Heart right ventricle (tissue), 16 donors: ENCODE measurements around the gene TWF2. TPM values are rescaled to one million over a fixed set of nuclear protein-coding genes. Genes with fewer than 3 reads are reported as not detected.

Source experiments
- ATAC-seq, 8 donors: fragments of 200-7000 bp; cut with Tn5 transposase; one replicate each; pipeline ENCODE4 v1.9.1; 2020; ENCODE audit warnings: mild to moderate bottlenecking in 8 of 8, moderate library complexity in 8 of 8, moderate number of reproducible peaks in 1 of 8
- DNase-seq, 2 donors: peaks; one replicate each; pipeline ENCODE4 v3.0.0-alpha.2; 2020
- H3K27ac ChIP-seq, 10 donors: fragments of 200-600 bp; sonication (generic) in 2 of 10; one replicate each; pipeline versions ENCODE4 v1.5.0 to v1.8.0; 2020 to 2022; ENCODE audit warnings: mild to moderate bottlenecking in 3 of 10
- H3K27me3 ChIP-seq, 7 donors: fragments of 200-600 bp; one replicate each; pipeline ENCODE4 v1.8.0; 2021 to 2022; ENCODE audit warnings: mild to moderate bottlenecking in 2 of 7
- H3K36me3 ChIP-seq, 9 donors: fragments of 200-600 bp; sonication (generic) in 1 of 9; one replicate each; pipeline versions ENCODE4 v1.5.0 to v1.8.0; 2020 to 2022; ENCODE audit warnings: mild to moderate bottlenecking in 2 of 9
- H3K4me1 ChIP-seq, 9 donors: fragments of 200-600 bp; sonication (generic) in 1 of 9; one replicate each; pipeline versions ENCODE4 v1.5.0 to v1.8.0; 2020 to 2022; ENCODE audit warnings: mild to moderate bottlenecking in 4 of 9
- H3K4me3 ChIP-seq, 10 donors: fragments of 200-600 bp; sonication (generic) in 2 of 10; one replicate each; pipeline versions ENCODE4 v1.5.0 to v1.8.0; 2020 to 2022; ENCODE audit warnings: mild to moderate bottlenecking in 7 of 10, moderate library complexity in 2 of 10
- H3K9me3 ChIP-seq, 11 donors: fragments of 200-600 bp in 10 of 11; sonication (generic) in 2 of 11; one replicate each; pipeline versions ENCODE4 v1.5.0 to v1.8.0; 2013 to 2022; ENCODE audit warnings: mild to moderate bottlenecking in 2 of 11, control low read depth in 1 of 11, moderate library complexity in 1 of 11
- CTCF ChIP-seq, 9 donors: fragments of 200-600 bp; sonication (generic) in 2 of 9; IDR thresholded peaks; one replicate each; pipeline versions ENCODE4 v1.5.0 to v1.8.0; 2021 to 2022; ENCODE audit warnings: antibody characterized with exemption in 9 of 9, mild to moderate bottlenecking in 5 of 9, moderate library complexity in 1 of 9
- WGBS, 2 donors: extraction: QIAGEN DNeasy Blood & Tissue Kit; methylation state at CpG; one replicate each; pipeline ENCODE4 v1.1.7; 2013; ENCODE audit warnings: inconsistent platforms in 1 of 2; 5-methylcytosine and 5-hydroxymethylcytosine counted together
- intact Hi-C, 10 donors: fragments of 100-400 bp; cut with DNase I; formaldehyde crosslinking; loops; one replicate each; pipeline versions ENCODE4 v1.11.1 to v1.14.2; 2022
- polyA plus RNA-seq, 2 donors: library from polyadenylated mRNA; stranded (reverse); fragments of 200-250 nt; gene quantifications; one replicate each; pipeline ENCODE4 v1.2.3, GENCODE V29; 2013
- total RNA-seq, 10 donors: library from RNA; stranded (reverse); fragmentation: NEBNext Ultra II Directional in 3 of 10; extraction: Animal tissue kit (Norgen Biotek cat#: 25700) in 3 of 10; gene quantifications; one replicate each; pipeline versions ENCODE4 v1.2.1 to v1.2.4, GENCODE V29; 2021 to 2023
- donor health status: Arrhythmogenic right ventricular cardiomyopathy.
- donor health status: ischemic (EF 13 %, LVEDD 7.1; RV severe dilation, severe dysfunction).
- donor health status: healthy with polysubstance abuse.
- donor health status: DM: no; HTN: yes; CAD: no.
- donor health status: DM: no; HTN: no; CAD: no.
- donor health status: ischemic (EF 25% LVEDD 6.9; RV normal size, moderate dysfunction).
- donor health status: ischemic (EF 25% LVEDD 5.7; RV mildly dilated, moderate dysfunction).
- donor health status: healthy.
- donor health status: DM: yes; HTN: yes; CAD: no.
- donor health status: Ischemic cardiomyopathy.
- donor health status: ischemic (EF 35%, LVEDD 5.7; RV mildly dilated, moderate dysfunction).
- donor health status: nonischemic (EF 11% LVEDD 7.7; RV severe dilation, severe dysfunction).
- donor health status: DM: yes; HTN: yes; CAD: no.
- donor health status: PGD.
- donor health status: ischemic (EF 29% LVEDD 5.4; RV normal size, mild dysfunction).
- donor health status: nonischemic (EF 23%, LVEDD 6.1; RV moderate dilation, normal function).

TWF2 gene
- total and polyA plus RNA-seq, 12 donors: 44.7 to 148 (median 96.0) TPM

- DNase-seq: no peak
- WGBS, 2 donors: 91 to 95% methylated on average over 10 of the region's 10 CpGs
- no peak for ATAC-seq
- peak overlapping the region in 1 of 10 donors; percentile 97 for H3K27ac ChIP-seq
- peaks cover 0 to 5% (median 0%) of the 10 kb centered on the region in 11 donors for H3K9me3 ChIP-seq
- peaks cover 7 to 73% (median 17%) of the 10 kb centered on the region in 9 donors for H3K4me1 ChIP-seq
- TF ChIP-seq CTCF (IDR thresholded peaks at IDR 0.05): no peak
- no peaks in the 10 kb centered on the region for H3K27me3 ChIP-seq
- peaks cover 0 to 55% (median 6%) of the 10 kb centered on the region in 9 donors for H3K36me3 ChIP-seq
- intact Hi-C loops: no loop called here
- no peak overlapping the region for H3K4me3 ChIP-seq
Measured at GRCh38 chr3:52248165-52248541, 9.2 kb upstream of the TWF2 start.

- no peak for TF ChIP-seq CTCF (IDR thresholded peaks at IDR 0.05)
- 95 to 97% methylated on average over 7 of the region's 7 CpGs for WGBS, 2 donors
- Histone ChIP-seq H3K4me3 (peak overlapping the region in 2 of 10 donors; percentile 65 to 71), H3K27me3 (no peaks in the 10 kb centered on the region), H3K27ac (peak overlapping the region in 2 of 10 donors; percentile 91 to 97), H3K9me3 (peaks cover 0 to 6% (median 0%) of the 10 kb centered on the region in 11 donors), H3K4me1 (peaks cover 7 to 67% (median 17%) of the 10 kb centered on the region in 9 donors), H3K36me3 (peaks cover 0 to 49% (median 6%) of the 10 kb centered on the region in 9 donors)
- intact Hi-C loops: no loop called here
- ATAC-seq (no peak), DNase-seq (no peak)
Measured at GRCh38 chr3:52247409-52248164, 8.6 kb upstream of the TWF2 start.

- no peaks in the 10 kb centered on the region for H3K27me3 ChIP-seq
- peaks cover 0 to 42% (median 6%) of the 10 kb centered on the region in 9 donors for H3K36me3 ChIP-seq
- ATAC-seq (peak in 2 of 8 donors; percentile 4 to 28), DNase-seq (peak in 1 of 2 donors; percentile 4)
- peaks cover 0 to 6% (median 0%) of the 10 kb centered on the region in 11 donors for H3K9me3 ChIP-seq
- TF ChIP-seq CTCF (IDR thresholded peaks at IDR 0.05): no peak
- 84 to 87% methylated on average over 14 of the region's 14 CpGs for WGBS, 2 donors
- intact Hi-C loops: no loop called here
- peaks cover 7 to 60% (median 17%) of the 10 kb centered on the region in 9 donors for H3K4me1 ChIP-seq
- peak overlapping the region in 9 of 10 donors; percentile 74 to 97 (median 88) for H3K27ac ChIP-seq
- peak overlapping the region in 9 of 10 donors; percentile 54 to 71 (median 65) for H3K4me3 ChIP-seq
Measured at GRCh38 chr3:52246728-52247408, 7.9 kb upstream of the TWF2 start.

GRCh38 chr3:52246264-52246620 is 7.3 kb upstream of the TWF2 start:
- DNase-seq (no peak), ATAC-seq (peak in 4 of 8 donors; percentile 1 to 7 (median 5))
- H3K4me3 ChIP-seq: peak overlapping the region; percentile 33 to 71 (median 64)
- peaks cover 7 to 54% (median 15%) of the 10 kb centered on the region in 9 donors for H3K4me1 ChIP-seq
- no peak for TF ChIP-seq CTCF (IDR thresholded peaks at IDR 0.05)
- WGBS, 2 donors: 49% methylated on average over 8 of the region's 8 CpGs
- peak overlapping the region in 9 of 10 donors; percentile 74 to 97 (median 88) for H3K27ac ChIP-seq
- H3K27me3 ChIP-seq: no peaks in the 10 kb centered on the region
- peaks cover 0 to 36% (median 1%) of the 10 kb centered on the region in 9 donors for H3K36me3 ChIP-seq
- H3K9me3 ChIP-seq: peaks cover 0 to 6% (median 0%) of the 10 kb centered on the region in 11 donors
- intact Hi-C loops: no loop called here
